HCT116 (cell line): ENCODE measurements around the gene ITIH1. TPM values are rescaled to one million over a fixed set of nuclear protein-coding genes. Genes with fewer than 3 reads are reported as not detected.

Experiments
- ATAC-seq: fragments of 200-7000 bp; cut with Tn5 transposase; 2 replicates; pipeline ENCODE4 v1.9.1; 2020; ENCODE audit warnings: mild to moderate bottlenecking, moderate library complexity
- BruUV-seq: library from RNA; stranded (reverse); fragments of 400-500 nt; replicated peaks from 2 replicates; lab custom pipeline; 2021; lab: Mats Ljungman, UMichigan
- CTCF ChIA-PET: fragments of 300-600 bp; sonication (Branson Sonifier 250); formaldehyde crosslinking; loops from one replicate; lab custom pipeline; 2021; ENCODE audit warnings: antibody characterized with exemption; lab: Charles Lee
- POLR2A ChIA-PET: fragments of 300-600, 350-600 bp; sonication (Branson Sonifier 250); formaldehyde crosslinking; loops from one replicate; lab custom pipeline; 2021; ENCODE audit warnings: antibody characterized with exemption; lab: Charles Lee
- RAD21 ChIA-PET, 2 experiments: fragments of 300-600 bp; sonication (Branson Sonifier 250); formaldehyde crosslinking; loops; one replicate each; lab custom pipeline; 2023; ENCODE audit warnings: low total read pairs in 2 of 2; ENCODE audit not compliant: uncharacterized antibody in 2 of 2, unreplicated experiment in 2 of 2, low non-redundant PET in 1 of 2; lab: Charles Lee
- DNase-seq: peaks from one replicate; pipeline ENCODE4 v3.0.0-alpha.2; 2010; ENCODE audit warnings: low read depth, low spot score
- H2AFZ ChIP-seq: fragments of 200-600 bp; shearing (Covaris generic), sonication (generic); 2 replicates; pipeline ENCODE4 v1.6.1; 2017; ENCODE audit warnings: low read depth, mixed run types, mixed read lengths, antibody characterized with exemption, low read length; ENCODE audit not compliant: poor library complexity, severe bottlenecking
- H3K27ac ChIP-seq: 2 replicates; pipeline ENCODE4 v1.5.1; 2012; ENCODE audit warnings: low read depth, low read length
- H3K27me3 ChIP-seq: fragments of 200-600 bp; sonication (generic); 2 replicates; pipeline ENCODE4 v1.6.1; 2016; ENCODE audit warnings: mixed run types, low read length, mixed read lengths; ENCODE audit not compliant: insufficient read depth
- H3K36me3 ChIP-seq, 2 experiments: fragments of 200-500 bp in 1 of 2; fragments of 200-600 bp in 1 of 2; sonication (Bioruptor generic) in 1 of 2; sonication (generic) in 1 of 2; 2 replicates each; pipeline versions ENCODE4 v1.5.1 to v1.6.1; 2014 to 2016; ENCODE audit warnings: low read length in 2 of 2, inconsistent platforms in 1 of 2, mixed read lengths in 1 of 2, mixed run types in 1 of 2; ENCODE audit not compliant: insufficient read depth in 2 of 2, control insufficient read depth in 1 of 2
- H3K4me1 ChIP-seq, 2 experiments: fragments of 200-600 bp in 1 of 2; sonication (generic) in 1 of 2; 2 replicates each; pipeline versions ENCODE4 v1.5.1 to v1.6.1; 2012 to 2017; ENCODE audit warnings: low read length in 2 of 2, inconsistent platforms in 1 of 2, mild to moderate bottlenecking in 1 of 2, mixed read lengths in 1 of 2, mixed run types in 1 of 2, moderate library complexity in 1 of 2; ENCODE audit not compliant: insufficient read depth in 2 of 2, control insufficient read depth in 1 of 2
- H3K4me2 ChIP-seq: fragments of 200-600 bp; sonication (generic); 2 replicates; pipeline ENCODE4 v1.6.1; 2017; ENCODE audit warnings: mixed run types, low read length, mixed read lengths
- H3K4me3 ChIP-seq, 2 experiments: fragments of 200-600 bp in 1 of 2; sonication (generic) in 1 of 2; replicated peaks in 1 of 2; 2 replicates each; pipeline ENCODE4 v1.5.1; 2011 to 2016; ENCODE audit warnings: low read length in 2 of 2, control low read depth in 1 of 2, low read depth in 1 of 2, mild to moderate bottlenecking in 1 of 2, mixed read lengths in 1 of 2, mixed run types in 1 of 2
- H3K79me2 ChIP-seq: fragments of 200-600 bp; sonication (generic); 2 replicates; pipeline ENCODE4 v1.6.1; 2017; ENCODE audit warnings: mild to moderate bottlenecking, mixed run types, low read length, moderate library complexity, mixed read lengths; ENCODE audit not compliant: insufficient read depth
- H3K9ac ChIP-seq: fragments of 200-600 bp; sonication (generic); 2 replicates; pipeline ENCODE4 v1.6.1; 2016; ENCODE audit warnings: low read length, mixed read lengths
- H3K9me2 ChIP-seq: fragments of 200-600 bp; sonication (generic), shearing (Covaris generic); 2 replicates; pipeline ENCODE4 v1.6.1; 2017; ENCODE audit warnings: mixed run types, mild to moderate bottlenecking, moderate library complexity; ENCODE audit not compliant: insufficient read depth
- H3K9me3 ChIP-seq, 2 experiments: fragments of 200-500 bp in 1 of 2; fragments of 200-600 bp in 1 of 2; sonication (Bioruptor generic) in 1 of 2; sonication (generic) in 1 of 2; 2 replicates each; pipeline ENCODE4 v1.6.1; 2014 to 2017; ENCODE audit warnings: low read length in 2 of 2, mixed read lengths in 2 of 2, inconsistent platforms in 1 of 2, low read depth in 1 of 2, mild to moderate bottlenecking in 1 of 2, mixed run types in 1 of 2, moderate library complexity in 1 of 2; ENCODE audit not compliant: control insufficient read depth in 1 of 2, insufficient read depth in 1 of 2
- H4K20me1 ChIP-seq: fragments of 200-600 bp; sonication (generic), shearing (Covaris generic); 2 replicates; pipeline ENCODE4 v1.6.1; 2017; ENCODE audit warnings: mixed run types, mild to moderate bottlenecking, moderate library complexity; ENCODE audit not compliant: insufficient read depth
- CBX3 ChIP-seq: IDR thresholded peaks from 2 replicates; pipeline ENCODE4 v1.6.1; 2012; ENCODE audit warnings: low read depth
- EZH2 ChIP-seq: fragments of 200-600 bp; sonication (generic); IDR thresholded peaks from 2 replicates; pipeline ENCODE4 v1.6.1; 2017; ENCODE audit warnings: antibody characterized with exemption, mixed run types
- JUND ChIP-seq: IDR thresholded peaks from 2 replicates; pipeline ENCODE4 v1.6.1; 2012
- POLR2A ChIP-seq: IDR thresholded peaks from 2 replicates; pipeline ENCODE4 v1.7.0; 2011; ENCODE audit warnings: borderline replicate concordance; ENCODE audit not compliant: insufficient read depth, insufficient read length; ENCODE audit errors: extremely low read depth
- POLR2AphosphoS5 ChIP-seq: IDR thresholded peaks from 2 replicates; pipeline ENCODE4 v1.6.1; 2011; ENCODE audit warnings: mild to moderate bottlenecking, low read depth, low read length, moderate library complexity
- YY1 ChIP-seq: IDR thresholded peaks from 2 replicates; pipeline ENCODE4 v1.6.1; 2011; ENCODE audit warnings: low read length, low read depth, moderate library complexity, mild to moderate bottlenecking; ENCODE audit not compliant: insufficient replicate concordance; ENCODE audit errors: extremely low read depth
- ZNF274 ChIP-seq: fragments of 200-500 bp; sonication (Bioruptor generic); IDR thresholded peaks from 2 replicates; pipeline ENCODE4 v1.6.1; 2014; ENCODE audit warnings: mild to moderate bottlenecking, low read depth, low read length, inconsistent platforms
- intact Hi-C: fragments of 100-400 bp; cut with micrococcal nuclease; formaldehyde crosslinking; loops from 2 replicates; pipeline ENCODE4 v1.10.0; 2022
- total RNA-seq: library from RNA; stranded (reverse); gene quantifications from one replicate; pipeline ENCODE4 v1.2.1, GENCODE V29; 2021; ENCODE audit not compliant: unreplicated experiment
- TF ChIP-seq, protein P1 (sequence below): IDR thresholded peaks from 2 replicates; pipeline ENCODE4 v1.6.1; 2012; ENCODE audit warnings: low read depth

ITIH1 gene
- total RNA-seq, 1 experiment from 2014 or later: 0.37 TPM

DNA sequence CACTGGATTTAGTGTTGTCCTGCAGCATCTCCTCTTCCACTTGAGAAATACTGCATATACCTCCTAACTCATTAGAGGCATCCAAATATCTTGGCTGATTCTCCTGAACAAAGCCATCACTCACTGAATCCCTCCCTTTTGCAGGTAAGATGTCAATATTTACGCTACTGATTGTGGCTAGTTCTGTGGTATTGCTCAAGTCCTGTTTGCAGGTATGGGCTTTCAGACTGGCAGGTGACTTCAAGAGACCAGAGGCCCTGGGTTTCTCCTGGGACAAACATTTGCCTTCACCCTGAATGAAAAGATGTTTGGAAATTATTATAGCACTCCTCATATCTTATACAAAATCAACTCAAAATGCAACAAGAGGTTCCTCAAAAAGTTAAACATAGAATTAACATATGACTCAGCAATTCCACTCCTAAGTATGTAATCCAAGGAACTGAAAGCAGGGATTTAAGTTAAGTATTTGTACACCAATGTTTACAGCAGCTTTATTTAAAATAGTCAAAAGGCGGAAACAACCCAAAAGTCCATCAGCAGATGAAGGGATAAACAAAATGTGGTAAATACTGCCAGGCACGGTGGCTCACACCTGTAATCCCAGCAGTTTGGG is 25.2 kb upstream of the ITIH1 start:
- no peaks in the 10 kb centered on the region for H3K4me1 ChIP-seq
- no peaks in the 10 kb centered on the region for H3K27me3 ChIP-seq
- peaks cover 24 to 38% of the 10 kb centered on the region in 2 experiments for H3K36me3 ChIP-seq
- TF ChIP-seq EZH2 (no peak), POLR2AphosphoS5 (no peak), YY1 (no peak), ZNF274 (no peak), POLR2A (no peak), CBX3 (no peak), JUND (no peak)
- TF ChIP-seq, protein P1, sequence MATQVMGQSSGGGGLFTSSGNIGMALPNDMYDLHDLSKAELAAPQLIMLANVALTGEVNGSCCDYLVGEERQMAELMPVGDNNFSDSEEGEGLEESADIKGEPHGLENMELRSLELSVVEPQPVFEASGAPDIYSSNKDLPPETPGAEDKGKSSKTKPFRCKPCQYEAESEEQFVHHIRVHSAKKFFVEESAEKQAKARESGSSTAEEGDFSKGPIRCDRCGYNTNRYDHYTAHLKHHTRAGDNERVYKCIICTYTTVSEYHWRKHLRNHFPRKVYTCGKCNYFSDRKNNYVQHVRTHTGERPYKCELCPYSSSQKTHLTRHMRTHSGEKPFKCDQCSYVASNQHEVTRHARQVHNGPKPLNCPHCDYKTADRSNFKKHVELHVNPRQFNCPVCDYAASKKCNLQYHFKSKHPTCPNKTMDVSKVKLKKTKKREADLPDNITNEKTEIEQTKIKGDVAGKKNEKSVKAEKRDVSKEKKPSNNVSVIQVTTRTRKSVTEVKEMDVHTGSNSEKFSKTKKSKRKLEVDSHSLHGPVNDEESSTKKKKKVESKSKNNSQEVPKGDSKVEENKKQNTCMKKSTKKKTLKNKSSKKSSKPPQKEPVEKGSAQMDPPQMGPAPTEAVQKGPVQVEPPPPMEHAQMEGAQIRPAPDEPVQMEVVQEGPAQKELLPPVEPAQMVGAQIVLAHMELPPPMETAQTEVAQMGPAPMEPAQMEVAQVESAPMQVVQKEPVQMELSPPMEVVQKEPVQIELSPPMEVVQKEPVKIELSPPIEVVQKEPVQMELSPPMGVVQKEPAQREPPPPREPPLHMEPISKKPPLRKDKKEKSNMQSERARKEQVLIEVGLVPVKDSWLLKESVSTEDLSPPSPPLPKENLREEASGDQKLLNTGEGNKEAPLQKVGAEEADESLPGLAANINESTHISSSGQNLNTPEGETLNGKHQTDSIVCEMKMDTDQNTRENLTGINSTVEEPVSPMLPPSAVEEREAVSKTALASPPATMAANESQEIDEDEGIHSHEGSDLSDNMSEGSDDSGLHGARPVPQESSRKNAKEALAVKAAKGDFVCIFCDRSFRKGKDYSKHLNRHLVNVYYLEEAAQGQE: no peak
- no peak overlapping the region for H2AFZ ChIP-seq
- H4K20me1 ChIP-seq: no peaks in the 10 kb centered on the region; the same call in 1 of the 2 replicates
- H3K27ac ChIP-seq: no peak overlapping the region
- H3K79me2 ChIP-seq: no peaks in the 10 kb centered on the region
- H3K9me3 ChIP-seq: no peaks in the 10 kb centered on the region
- no peak overlapping the region for H3K9ac ChIP-seq
- ChIA-PET POLR2A (no interaction called here), CTCF (no interaction called here), RAD21 (no interaction called here)
- no peak for DNase-seq
- no peaks in the 10 kb centered on the region for H3K9me2 ChIP-seq
- intact Hi-C loops: no loop called here
- no peak overlapping the region for H3K4me2 ChIP-seq
- no peak for ATAC-seq
- no TSS peak for BruUV-seq
- H3K4me3 ChIP-seq: no peak overlapping the region
